Ovary (tissue), 9 donors: ENCODE results near the gene LRRC15. TPM values are rescaled to one million over a fixed set of nuclear protein-coding genes. Genes with fewer than 3 reads are reported as not detected.

Experiments
- DNase-seq, 5 donors: peaks; one replicate each; pipeline ENCODE4 v3.0.0-alpha.2; 2019 to 2020
- H3K27ac ChIP-seq, 2 donors: fragments of 200-600 bp; one replicate each; pipeline versions ENCODE4 v1.5.1 to v1.8.0; 2019 to 2022
- H3K27me3 ChIP-seq: fragments of 200-600 bp; one replicate; pipeline ENCODE4 v1.8.0; 2022
- H3K36me3 ChIP-seq: fragments of 200-600 bp; sonication (generic); one replicate; pipeline ENCODE4 v1.5.1; 2019
- H3K4me1 ChIP-seq: one replicate; pipeline ENCODE4 v1.8.1; 2013; ENCODE audit warnings: mild to moderate bottlenecking, moderate library complexity; ENCODE audit not compliant: insufficient read depth
- H3K4me3 ChIP-seq: fragments of 200-600 bp; sonication (generic); one replicate; pipeline ENCODE4 v1.5.1; 2017
- H3K9me3 ChIP-seq, 2 donors: fragments of 200-600 bp in 1 of 2; sonication (generic) in 1 of 2; one replicate each; pipeline versions ENCODE4 v1.5.1 to v1.8.1; 2013 to 2019; ENCODE audit warnings: mild to moderate bottlenecking in 1 of 2, moderate library complexity in 1 of 2
- EP300 ChIP-seq: sonication (generic); formaldehyde crosslinking; IDR thresholded peaks from one replicate; pipeline ENCODE4 v1.6.1; 2017; ENCODE audit warnings: antibody characterized with exemption
- POLR2A ChIP-seq: fragments of 450-650 bp; IDR thresholded peaks from one replicate; pipeline ENCODE4 v1.6.1; 2017; ENCODE audit warnings: antibody characterized with exemption, mild to moderate bottlenecking, moderate library complexity
- WGBS, 3 donors: extraction: QIAGEN DNeasy Blood & Tissue Kit in 1 of 3; methylation state at CpG; one replicate each; pipeline versions ENCODE4 v1.1.5 to v1.1.7; 2013 to 2017; 5-methylcytosine and 5-hydroxymethylcytosine counted together
- intact Hi-C, 4 donors: fragments of 100-400 bp; cut with DNase I; formaldehyde crosslinking; loops; one replicate each; pipeline versions ENCODE4 v1.11.0 to v1.15.1; 2022 to 2023
- polyA plus RNA-seq, 2 donors: library from polyadenylated mRNA; stranded (reverse); fragments of 200-250 nt in 1 of 2; fragments of 350-450 nt in 1 of 2; fragmentation: Illumina TruSeq in 1 of 2; extraction: RNeasy Lipid Tissue Mini Kit (QIAGEN cat#74804) in 1 of 2; gene quantifications; one replicate each; pipeline ENCODE4 v1.2.3, GENCODE V29; 2013 to 2014
- total RNA-seq, 7 donors: library from RNA; depleted of rRNA in 2 of 7; stranded (reverse); fragments of >200 nt in 2 of 7; fragmentation: NEBNext Ultra II Directional in 3 of 7; extraction: Animal tissue kit (Norgen Biotek cat#: 25700) in 3 of 7; gene quantifications; one replicate each; pipeline versions ENCODE4 v1.1.0 to v1.2.4, GENCODE V29; 2016 to 2023
- TF ChIP-seq, protein P1 (sequence below), 3 donors: fragments of 450-650 bp in 2 of 3; fragments of 200-600 bp in 1 of 3; IDR thresholded peaks; one replicate each; pipeline versions ENCODE4 v1.5.1 to v1.8.0; 2016 to 2022; ENCODE audit warnings: antibody characterized with exemption in 3 of 3, mild to moderate bottlenecking in 1 of 3
- donor health status: DM: no; HTN: no; CAD: no; lungs with moderate emphysema.
- donor health status: DM: no; HTN: no; CAD: no.
- donor health status: Bipolar disorder and iron deficiency.
- donor health status: DM: yes; HTN: yes; CAD: no.
- donor health status: DM: no; HTN: no; CAD: no.
- donor health status: DM: yes; HTN: yes; CAD: no.

The LRRC15 gene
- total and polyA plus RNA-seq, 9 donors, result 0.05 to 2.5 (median 0.19) TPM; not detected in 1

DNA sequence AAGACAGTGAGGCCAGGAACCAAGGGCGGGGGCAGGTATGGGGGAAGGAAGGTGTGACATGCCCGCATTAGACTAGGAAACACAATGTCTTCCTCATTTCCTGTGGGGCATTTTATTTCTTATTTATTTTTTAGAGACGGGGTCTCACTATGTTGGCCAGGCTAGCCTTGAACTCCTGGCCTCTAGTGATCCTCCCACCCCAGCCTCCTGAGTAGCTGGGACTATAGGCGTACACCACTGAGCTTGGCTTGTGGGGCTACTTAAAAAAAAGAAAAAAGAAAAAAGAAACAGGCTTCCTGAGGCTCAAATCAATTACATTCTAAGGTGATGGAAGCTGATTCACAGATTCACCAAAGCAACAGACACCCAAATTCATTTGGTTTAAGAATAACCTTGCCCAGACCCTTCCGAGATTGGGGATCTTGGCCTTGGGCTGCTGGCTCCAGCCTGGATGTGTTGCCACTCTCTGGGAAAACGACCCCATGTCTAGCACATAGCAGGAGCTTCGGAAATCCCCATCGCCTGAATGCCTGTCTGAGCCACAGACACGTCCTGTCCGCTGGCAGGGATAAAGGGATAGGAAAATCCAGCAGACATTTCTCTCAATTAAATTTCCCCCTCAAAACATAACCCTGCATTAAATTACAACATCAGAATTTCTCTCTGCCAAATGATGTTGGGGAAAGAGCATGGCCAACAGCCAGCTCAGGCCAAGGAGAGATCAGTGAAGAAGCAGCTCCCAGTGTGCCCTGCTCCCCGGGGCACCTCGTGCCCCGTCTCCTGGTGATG is 31.4 kb downstream of the LRRC15 start:
- TF ChIP-seq EP300 (no peak), POLR2A (no peak)
- TF ChIP-seq, protein P1, sequence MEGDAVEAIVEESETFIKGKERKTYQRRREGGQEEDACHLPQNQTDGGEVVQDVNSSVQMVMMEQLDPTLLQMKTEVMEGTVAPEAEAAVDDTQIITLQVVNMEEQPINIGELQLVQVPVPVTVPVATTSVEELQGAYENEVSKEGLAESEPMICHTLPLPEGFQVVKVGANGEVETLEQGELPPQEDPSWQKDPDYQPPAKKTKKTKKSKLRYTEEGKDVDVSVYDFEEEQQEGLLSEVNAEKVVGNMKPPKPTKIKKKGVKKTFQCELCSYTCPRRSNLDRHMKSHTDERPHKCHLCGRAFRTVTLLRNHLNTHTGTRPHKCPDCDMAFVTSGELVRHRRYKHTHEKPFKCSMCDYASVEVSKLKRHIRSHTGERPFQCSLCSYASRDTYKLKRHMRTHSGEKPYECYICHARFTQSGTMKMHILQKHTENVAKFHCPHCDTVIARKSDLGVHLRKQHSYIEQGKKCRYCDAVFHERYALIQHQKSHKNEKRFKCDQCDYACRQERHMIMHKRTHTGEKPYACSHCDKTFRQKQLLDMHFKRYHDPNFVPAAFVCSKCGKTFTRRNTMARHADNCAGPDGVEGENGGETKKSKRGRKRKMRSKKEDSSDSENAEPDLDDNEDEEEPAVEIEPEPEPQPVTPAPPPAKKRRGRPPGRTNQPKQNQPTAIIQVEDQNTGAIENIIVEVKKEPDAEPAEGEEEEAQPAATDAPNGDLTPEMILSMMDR (IDR thresholded peaks at IDR 0.05), result no peak
- H3K27me3 ChIP-seq, result no peaks in the 10 kb centered on the region
- 47 to 63% (median 52%) methylated on average over 13 of the region's 13 CpGs for WGBS, 3 donors
- H3K36me3 ChIP-seq, result no peaks in the 10 kb centered on the region
- H3K9me3 ChIP-seq, result no peaks in the 10 kb centered on the region
- no peak for DNase-seq
- no peak overlapping the region for H3K27ac ChIP-seq
- H3K4me1 ChIP-seq, result no peaks in the 10 kb centered on the region
- no peak overlapping the region for H3K4me3 ChIP-seq
- intact Hi-C loops, result loop anchor here in 3 of 4 donors (5.0 to 10.0 kb wide), 3 partner anchors 59 to 257 kb away; partner anchors contain the start of gene GP5 (in 1 of the 3)

DNA sequence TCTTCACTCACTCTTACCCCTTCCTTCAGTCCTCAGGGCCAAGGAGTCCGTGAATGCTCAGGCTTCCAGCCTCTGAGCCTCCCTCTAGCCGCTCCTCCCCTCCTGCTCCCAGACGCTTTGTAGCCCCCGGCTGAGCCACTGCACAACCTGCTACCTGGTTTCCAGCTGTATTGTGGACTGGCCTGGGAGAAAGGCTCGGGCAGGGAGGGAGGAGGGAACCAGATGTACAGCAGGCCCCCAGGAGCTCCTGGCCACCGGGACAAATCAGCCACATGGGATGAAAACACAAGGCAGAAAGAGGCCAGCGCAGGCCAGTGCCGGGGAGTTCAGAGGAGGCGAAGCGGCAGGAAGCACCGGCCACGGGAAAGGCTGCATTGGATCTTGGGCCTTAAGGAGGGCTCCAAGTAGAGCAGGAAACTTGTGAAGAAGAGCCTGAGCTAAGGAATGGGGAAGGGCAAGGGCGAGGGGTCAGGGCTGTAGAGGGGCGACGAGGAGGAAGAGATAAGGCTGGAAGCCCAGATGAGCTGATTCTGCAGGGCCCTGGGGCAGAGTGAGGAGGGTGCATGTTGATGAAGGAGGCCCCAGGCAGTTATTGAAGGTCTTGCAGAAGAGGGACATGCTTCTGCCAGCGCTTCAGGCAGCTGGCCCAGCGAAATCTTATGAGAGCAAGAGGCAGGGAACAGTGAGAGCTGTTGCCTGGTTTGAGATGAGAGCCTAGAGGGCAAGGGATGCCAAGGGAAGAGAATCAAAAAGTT is 32.8 kb downstream of the LRRC15 start:
- 78 to 87% (median 86%) methylated on average over 17 of the region's 17 CpGs for WGBS, 3 donors
- no peaks in the 10 kb centered on the region for H3K9me3 ChIP-seq
- no peak overlapping the region for H3K27ac ChIP-seq
- no peak overlapping the region for H3K4me3 ChIP-seq
- H3K4me1 ChIP-seq, result no peaks in the 10 kb centered on the region
- H3K36me3 ChIP-seq, result no peaks in the 10 kb centered on the region
- no peak for DNase-seq
- TF ChIP-seq POLR2A (no peak), EP300 (no peak)
- TF ChIP-seq, protein P1 (IDR thresholded peaks at IDR 0.05), result no peak
- no peaks in the 10 kb centered on the region for H3K27me3 ChIP-seq
- intact Hi-C loops, result loop anchor here in 3 of 4 donors (5.0 to 10.0 kb wide), 3 partner anchors 61 to 258 kb away; partner anchors contain the start of gene GP5 (in 1 of the 3)

DNA sequence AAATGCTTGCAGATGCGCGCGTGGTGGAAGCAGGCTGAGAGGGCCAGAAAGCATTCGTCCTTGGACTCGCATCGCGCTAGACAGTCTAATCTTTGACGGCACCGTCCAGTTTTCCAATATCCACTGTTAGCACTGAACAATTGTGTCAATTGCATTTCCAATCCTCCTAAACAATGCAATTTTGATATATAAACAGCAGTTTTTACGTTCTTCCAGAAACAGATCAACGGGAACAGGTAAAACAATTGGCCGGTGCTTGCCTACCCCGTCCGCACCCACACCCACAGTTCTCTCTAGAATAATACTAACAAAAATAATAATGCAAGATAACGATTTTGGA is 35.6 kb downstream of the LRRC15 start:
- H3K4me1 ChIP-seq, result no peaks in the 10 kb centered on the region
- no peak for DNase-seq
- H3K36me3 ChIP-seq, result no peaks in the 10 kb centered on the region
- WGBS, 3 donors, result 26 to 28% (median 27%) methylated on average over 15 of the region's 15 CpGs
- intact Hi-C loops, result loop anchor here in 2 of 4 donors (5.0 to 10.0 kb wide), 3 partner anchors 68 to 261 kb away; no protein-coding TSS in a partner anchor
- H3K4me3 ChIP-seq, result no peak overlapping the region
- H3K27me3 ChIP-seq, result no peaks in the 10 kb centered on the region
- no peaks in the 10 kb centered on the region for H3K9me3 ChIP-seq
- H3K27ac ChIP-seq, result no peak overlapping the region
- TF ChIP-seq EP300 (no peak), POLR2A (no peak)
- TF ChIP-seq, protein P1 (IDR thresholded peaks at IDR 0.05), result no peak

DNA sequence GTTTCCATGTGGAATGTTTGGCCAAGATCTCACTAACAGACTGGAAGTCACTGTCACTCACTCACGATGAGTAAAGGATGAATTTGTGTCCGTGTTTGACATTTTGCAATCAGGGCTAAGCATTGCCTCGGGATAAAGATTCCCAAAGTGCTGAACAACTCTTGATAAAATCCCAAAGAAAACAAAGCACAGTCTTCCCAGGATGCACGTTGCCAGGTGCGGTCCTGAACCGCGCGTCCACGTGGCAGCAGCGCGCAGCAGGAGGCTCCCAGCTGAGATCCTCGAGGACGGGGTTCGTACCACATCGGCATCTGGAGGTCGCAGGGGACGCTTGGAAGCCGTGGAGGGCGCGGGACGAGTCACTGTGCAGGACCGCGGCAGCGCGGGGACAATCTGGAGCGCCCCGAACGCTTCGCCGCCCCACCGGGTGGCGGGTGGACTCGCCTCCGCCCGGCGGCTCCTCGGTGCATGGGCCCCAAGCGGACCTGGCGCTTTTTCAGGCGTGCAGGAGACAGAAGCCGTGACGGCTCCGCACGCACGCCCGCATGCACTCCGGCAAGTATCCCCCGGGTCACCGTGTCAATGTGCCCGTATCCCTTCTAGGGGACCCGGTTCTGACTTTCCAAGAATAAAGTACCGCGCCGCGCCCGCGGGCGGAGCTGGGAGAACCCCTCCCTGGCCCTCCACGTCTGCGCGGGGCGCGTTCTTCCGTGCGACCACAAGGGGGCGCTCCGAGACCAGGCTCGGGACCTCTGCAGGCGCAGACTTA is 36.1 kb downstream of the LRRC15 start:
- Histone ChIP-seq H3K27me3 (no peaks in the 10 kb centered on the region), H3K36me3 (no peaks in the 10 kb centered on the region), H3K27ac (no peak overlapping the region), H3K4me3 (peak overlapping the region; percentile 30), H3K9me3 (no peaks in the 10 kb centered on the region), H3K4me1 (no peaks in the 10 kb centered on the region)
- intact Hi-C loops, result loop anchor here in 2 of 4 donors (5.0 to 10.0 kb wide), 3 partner anchors 69 to 261 kb away; no protein-coding TSS in a partner anchor
- 2% methylated on average over 42 to 69 of the region's 69 CpGs for whole genome bisulfite sequencing, 3 donors
- TF ChIP-seq POLR2A (no peak), EP300 (no peak)
- TF ChIP-seq, protein P1 (IDR thresholded peaks at IDR 0.05), result peak; percentile 94 to 99 (median 96)
- peak; percentile 81 to 93 (median 90) for DNase-seq
